Activated CD4-positive, alpha-beta T cell treated with anti-CD3 and anti-CD28 coated beads, Interleukin-2, amount 10 ng/mL, durations not matched to agents 7 days and 5 days (primary cell): ENCODE measurements around the gene BPIFB4. TPM values are rescaled to one million over a fixed set of nuclear protein-coding genes. Genes with fewer than 3 reads are reported as not detected.

ENCODE experiments used
- CTCF ChIA-PET: fragments of 350-600 bp; sonication (Branson Sonifier 250); formaldehyde crosslinking; loops from one replicate; lab custom pipeline; 2021; ENCODE audit warnings: antibody characterized with exemption; lab: Charles Lee
- POLR2A ChIA-PET: fragments of 350-600 bp; sonication (Branson Sonifier 250); formaldehyde crosslinking; loops from one replicate; lab custom pipeline; 2021; ENCODE audit warnings: antibody characterized with exemption; lab: Charles Lee
- DNase-seq: peaks from one replicate; pipeline ENCODE4 v3.0.0-alpha.2; 2020
- H3K27ac Mint-ChIP-seq: one replicate; pipeline ENCODE4 v1.8.0; 2021; ENCODE audit warnings: mild to moderate bottlenecking, moderate library complexity, mixed read lengths
- H3K27me3 Mint-ChIP-seq: one replicate; pipeline ENCODE4 v1.8.0; 2021; ENCODE audit warnings: mixed read lengths
- H3K36me3 Mint-ChIP-seq: one replicate; pipeline ENCODE4 v1.8.0; 2021; ENCODE audit warnings: low read depth, mixed read lengths
- H3K4me1 Mint-ChIP-seq: one replicate; pipeline ENCODE4 v1.8.0; 2021; ENCODE audit warnings: mixed read lengths
- H3K4me3 Mint-ChIP-seq: one replicate; pipeline ENCODE4 v1.8.0; 2021; ENCODE audit warnings: mild to moderate bottlenecking, moderate library complexity, mixed read lengths
- H3K9me3 Mint-ChIP-seq: one replicate; pipeline ENCODE4 v1.8.0; 2021; ENCODE audit warnings: mixed read lengths
- total RNA-seq, 2 experiments: library from RNA; stranded (reverse); gene quantifications; one replicate each; pipeline ENCODE4 v1.2.3, GENCODE V29; 2021

Gene BPIFB4
- not detected for total RNA-seq

DNA sequence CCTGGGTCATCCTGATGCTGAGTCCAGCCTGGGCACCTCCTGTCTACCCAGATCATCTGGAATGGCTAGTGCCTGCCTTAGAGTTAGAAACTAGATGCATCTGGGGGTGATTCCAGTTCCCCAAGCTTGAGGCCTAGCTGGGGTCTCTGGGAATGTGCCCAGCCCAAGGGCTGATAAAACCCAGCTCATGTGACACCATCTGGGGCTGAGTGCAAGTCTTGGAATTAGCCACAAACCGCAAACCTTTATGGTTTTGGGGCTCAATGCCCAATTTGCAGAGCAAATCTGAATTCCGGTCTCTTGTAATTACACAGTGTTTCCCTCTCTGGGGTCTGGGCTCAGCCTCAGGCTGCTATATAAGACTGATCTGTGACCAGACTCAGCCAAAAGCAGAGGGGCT is at the start of gene BPIFB4:
Gene BPIFB4 (plus strand): TSS at position 385 of the 400 bp plus-strand sequence. CDS start 1,884 bp downstream, outside the sequence.
- Mint-ChIP-seq H3K4me3 (no peak within 1 kb of the TSS), H3K27ac (no peak within 1 kb of the TSS), H3K4me1 (no peaks in the 10 kb centered on the region), H3K9me3 (no peaks in the 10 kb centered on the region), H3K36me3 (no peaks in the 10 kb centered on the region), H3K27me3 (no peaks in the 10 kb centered on the region)
- DNase-seq = no peak
- CTCF ChIA-PET = interaction anchor here (0.9 kb wide), 1 partner anchor 177 kb away, joined by 3 read pairs; no protein-coding TSS in a partner anchor
- POLR2A ChIA-PET = no interaction called here

- H3K27ac Mint-ChIP-seq = no peak overlapping the region
- CTCF ChIA-PET = no interaction called here
- no peak for DNase-seq
These were observed 49.4 kb upstream of the BPIFB4 start for GRCh38 chr20:33030076-33030475.

DNA sequence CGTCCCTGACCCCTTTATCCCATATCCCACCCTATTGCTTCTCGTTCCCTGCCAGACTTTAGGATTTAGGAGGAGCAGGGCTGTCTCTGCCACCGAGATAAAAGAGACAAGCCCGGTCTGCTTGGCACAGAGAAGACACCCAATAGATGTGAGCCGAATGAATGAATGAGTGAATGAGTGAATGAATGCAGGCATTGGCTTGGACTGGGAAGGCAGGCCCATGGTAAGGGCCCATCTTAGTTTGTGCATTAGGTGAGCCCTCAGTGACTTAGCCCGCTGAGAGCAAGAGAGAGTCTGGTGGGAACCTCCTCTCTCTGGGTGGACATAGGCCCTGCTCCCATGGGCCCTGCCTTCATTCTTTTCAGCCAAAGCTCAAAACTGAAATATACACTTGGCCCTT is 48.9 kb upstream of the BPIFB4 start:
- POLR2A ChIA-PET = no interaction called here
- H3K36me3 Mint-ChIP-seq = no peaks in the 10 kb centered on the region
- H3K27ac Mint-ChIP-seq = no peak overlapping the region
- H3K9me3 Mint-ChIP-seq = no peaks in the 10 kb centered on the region
- H3K27me3 Mint-ChIP-seq = no peaks in the 10 kb centered on the region
- CTCF ChIA-PET = no interaction called here
- DNase-seq = no peak
- no peak overlapping the region for H3K4me3 Mint-ChIP-seq
- H3K4me1 Mint-ChIP-seq = no peaks in the 10 kb centered on the region

More at GRCh38 chr20:33030076-33030475, 49.4 kb upstream of the BPIFB4 start:
- Mint-ChIP-seq H3K9me3 (no peaks in the 10 kb centered on the region), H3K4me1 (no peaks in the 10 kb centered on the region), H3K4me3 (no peak overlapping the region), H3K36me3 (no peaks in the 10 kb centered on the region), H3K27me3 (no peaks in the 10 kb centered on the region)
- POLR2A ChIA-PET = no interaction called here

GRCh38 chr20:33031531-33031930 is 47.9 kb upstream of the BPIFB4 start, which contains the start of gene BPIFB6:
Gene BPIFB6, plus strand, starts transcription at chr20:33031648. Its CDS starts 0 bp downstream, at chr20:33031648.
- CTCF ChIA-PET = no interaction called here
- no peaks in the 10 kb centered on the region for H3K36me3 Mint-ChIP-seq

DNA sequence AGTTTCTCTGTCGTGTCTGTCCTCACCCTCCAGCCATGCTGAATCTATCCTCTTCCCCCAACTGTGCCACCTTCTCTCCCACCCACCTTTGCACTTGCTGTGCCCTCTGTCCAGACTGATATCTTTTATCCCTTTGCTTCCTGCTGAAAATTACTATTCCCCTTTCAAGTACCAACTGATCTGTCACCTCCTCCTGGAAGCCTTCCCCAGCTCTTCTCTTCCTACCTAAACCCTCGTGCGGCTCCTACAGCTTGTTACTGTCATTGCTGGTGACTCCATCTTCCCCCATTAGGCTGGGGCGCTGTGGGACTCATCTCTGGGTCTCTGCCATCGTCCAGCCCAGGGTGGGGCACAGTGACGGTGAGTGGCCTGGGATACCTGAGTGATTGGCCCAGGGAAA is 46.9 kb upstream of the BPIFB4 start:
- Mint-ChIP-seq H3K4me1 (no peaks in the 10 kb centered on the region), H3K4me3 (no peak overlapping the region), H3K27ac (no peak overlapping the region), H3K9me3 (no peaks in the 10 kb centered on the region), H3K27me3 (no peaks in the 10 kb centered on the region), H3K36me3 (no peaks in the 10 kb centered on the region)
- ChIA-PET POLR2A (no interaction called here), CTCF (interaction anchor here (1.4 kb wide), 1 partner anchor 9 kb away, joined by 4 read pairs; no protein-coding TSS in a partner anchor)
- no peak for DNase-seq

More at GRCh38 chr20:33031531-33031930, 47.9 kb upstream of the BPIFB4 start, which contains the start of gene BPIFB6:
- H3K4me3 Mint-ChIP-seq = no peak within 1 kb of the TSS
- no peaks in the 10 kb centered on the region for H3K27me3 Mint-ChIP-seq
- POLR2A ChIA-PET = no interaction called here
- no peaks in the 10 kb centered on the region for H3K9me3 Mint-ChIP-seq
- H3K4me1 Mint-ChIP-seq = no peaks in the 10 kb centered on the region
- H3K27ac Mint-ChIP-seq = no peak within 1 kb of the TSS
- DNase-seq = no peak

GRCh38 chr20:33033381-33033780 is 46.1 kb upstream of the BPIFB4 start:
- CTCF ChIA-PET = interaction anchor here (1.4 kb wide), 1 partner anchor 10 kb away, joined by 4 read pairs; no protein-coding TSS in a partner anchor
- POLR2A ChIA-PET = no interaction called here

GRCh38 chr20:33034115-33034514 is 45.3 kb upstream of the BPIFB4 start:
- Mint-ChIP-seq H3K4me1 (no peaks in the 10 kb centered on the region), H3K4me3 (no peak overlapping the region), H3K36me3 (no peaks in the 10 kb centered on the region), H3K27ac (no peak overlapping the region), H3K27me3 (no peaks in the 10 kb centered on the region), H3K9me3 (no peaks in the 10 kb centered on the region)
- ChIA-PET POLR2A (no interaction called here), CTCF (no interaction called here)
- no peak for DNase-seq

More at GRCh38 chr20:33033381-33033780, 46.1 kb upstream of the BPIFB4 start:
- H3K4me1 Mint-ChIP-seq = no peaks in the 10 kb centered on the region
- no peak overlapping the region for H3K4me3 Mint-ChIP-seq
- no peaks in the 10 kb centered on the region for H3K9me3 Mint-ChIP-seq
- no peak overlapping the region for H3K27ac Mint-ChIP-seq
- DNase-seq = no peak
- no peaks in the 10 kb centered on the region for H3K36me3 Mint-ChIP-seq
- H3K27me3 Mint-ChIP-seq = no peaks in the 10 kb centered on the region

- ChIA-PET POLR2A (no interaction called here), CTCF (no interaction called here)
- Mint-ChIP-seq H3K4me3 (no peak overlapping the region), H3K27me3 (no peaks in the 10 kb centered on the region), H3K36me3 (no peaks in the 10 kb centered on the region), H3K4me1 (no peaks in the 10 kb centered on the region), H3K9me3 (no peaks in the 10 kb centered on the region), H3K27ac (no peak overlapping the region)
- no peak for DNase-seq
These were observed 44.4 kb upstream of the BPIFB4 start for GRCh38 chr20:33034901-33035492.

DNA sequence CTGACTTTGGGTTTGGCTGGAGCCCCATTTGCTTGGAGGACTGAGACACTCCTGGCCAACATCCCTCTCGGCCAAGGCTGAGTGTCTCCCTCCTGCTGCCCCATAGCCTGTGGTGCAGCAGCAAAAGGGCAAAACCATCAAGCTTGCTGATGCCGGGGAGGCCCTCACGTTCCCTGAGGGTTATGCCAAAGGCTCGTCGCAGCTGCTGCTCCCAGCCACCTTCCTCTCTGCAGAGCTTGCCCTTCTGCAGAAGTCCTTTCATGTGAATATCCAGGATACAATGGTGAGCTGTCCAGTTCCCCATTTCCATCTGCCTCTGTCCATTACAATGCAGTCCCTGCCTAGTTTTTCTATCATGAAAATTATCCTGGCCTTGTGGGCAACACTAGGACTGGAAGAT is 42.0 kb upstream of the BPIFB4 start:
- Mint-ChIP-seq H3K27me3 (no peaks in the 10 kb centered on the region), H3K4me3 (no peak overlapping the region), H3K4me1 (no peaks in the 10 kb centered on the region), H3K36me3 (no peaks in the 10 kb centered on the region), H3K9me3 (no peaks in the 10 kb centered on the region), H3K27ac (no peak overlapping the region)
- no peak for DNase-seq
- ChIA-PET CTCF (interaction anchor here (0.7 kb wide), 1 partner anchor 36 kb away, joined by 3 read pairs; no protein-coding TSS in a partner anchor), POLR2A (no interaction called here)

GRCh38 chr20:33038243-33038642 is 41.2 kb upstream of the BPIFB4 start:
- no peaks in the 10 kb centered on the region for H3K9me3 Mint-ChIP-seq
- no peak overlapping the region for H3K4me3 Mint-ChIP-seq
- POLR2A ChIA-PET = no interaction called here
- no peaks in the 10 kb centered on the region for H3K4me1 Mint-ChIP-seq
- no peak overlapping the region for H3K27ac Mint-ChIP-seq
- H3K36me3 Mint-ChIP-seq = no peaks in the 10 kb centered on the region
- CTCF ChIA-PET = no interaction called here
- no peaks in the 10 kb centered on the region for H3K27me3 Mint-ChIP-seq
- DNase-seq = no peak

DNA sequence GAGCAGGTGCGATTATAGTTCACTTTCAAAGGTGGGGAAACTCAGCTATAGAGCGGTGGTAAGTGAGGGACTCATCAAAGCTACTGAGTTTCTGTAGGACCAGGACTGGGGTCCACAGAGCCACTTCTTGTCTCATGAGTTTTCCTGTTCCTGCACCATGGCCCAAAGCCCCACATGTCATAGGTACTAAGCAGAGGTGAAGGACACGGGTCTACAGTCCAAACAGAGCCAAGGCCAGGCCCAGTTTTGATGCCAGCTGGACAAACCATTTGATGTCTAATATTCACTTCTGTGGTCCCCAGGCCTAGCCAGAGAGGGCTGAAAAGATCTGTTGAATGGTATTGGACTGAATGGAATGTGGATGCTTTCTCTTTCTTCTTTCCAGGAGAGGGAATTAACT is 37.0 kb upstream of the BPIFB4 start:
- ChIA-PET POLR2A (no interaction called here), CTCF (no interaction called here)
- Mint-ChIP-seq H3K36me3 (no peaks in the 10 kb centered on the region), H3K4me1 (no peaks in the 10 kb centered on the region), H3K4me3 (no peak overlapping the region), H3K9me3 (peaks cover 16% of the 10 kb centered on the region), H3K27ac (no peak overlapping the region), H3K27me3 (no peaks in the 10 kb centered on the region)
- DNase-seq = no peak

DNA sequence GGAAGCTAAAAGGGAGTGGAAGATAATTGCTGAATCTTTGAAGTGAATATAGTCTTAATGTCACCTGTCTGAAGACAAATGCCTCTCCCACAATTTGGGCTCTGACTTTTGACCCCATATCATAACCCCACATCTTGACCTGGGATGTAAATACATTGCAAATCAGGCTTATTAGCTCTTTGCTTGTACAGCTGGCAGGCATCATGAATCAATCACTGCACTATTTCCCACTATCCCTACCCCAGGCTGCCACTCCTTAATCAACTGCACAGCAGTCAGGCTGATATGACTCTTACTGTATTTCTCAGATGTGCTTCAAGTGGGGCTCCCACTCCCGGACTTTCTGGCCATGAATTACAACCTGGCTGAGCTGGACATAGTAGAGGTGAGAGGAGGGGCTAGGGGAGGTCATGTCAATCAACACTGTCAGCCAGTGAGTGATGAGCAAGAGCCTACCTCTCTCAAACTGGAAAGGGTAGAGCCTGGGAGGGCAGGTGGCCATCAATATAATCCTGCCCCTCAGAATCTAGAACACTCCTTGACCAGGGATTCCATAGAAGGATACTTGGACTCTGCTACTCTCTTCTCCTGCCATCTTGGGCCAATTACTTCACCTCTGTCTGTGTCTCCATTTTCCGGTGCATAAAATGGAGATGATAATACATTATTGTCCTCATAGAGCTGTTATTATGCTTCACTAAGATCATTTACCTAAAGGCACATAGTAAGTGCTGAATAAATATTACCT is 36.3 kb upstream of the BPIFB4 start:
- Mint-ChIP-seq H3K4me1 (no peaks in the 10 kb centered on the region), H3K27me3 (no peaks in the 10 kb centered on the region), H3K36me3 (no peaks in the 10 kb centered on the region), H3K4me3 (no peak overlapping the region), H3K9me3 (peaks cover 16% of the 10 kb centered on the region), H3K27ac (no peak overlapping the region)
- DNase-seq = no peak
- ChIA-PET CTCF (no interaction called here), POLR2A (no interaction called here)

- Mint-ChIP-seq H3K9me3 (peaks cover 16% of the 10 kb centered on the region), H3K36me3 (no peaks in the 10 kb centered on the region), H3K27ac (no peak overlapping the region), H3K4me3 (no peak overlapping the region), H3K27me3 (no peaks in the 10 kb centered on the region), H3K4me1 (no peaks in the 10 kb centered on the region)
- ChIA-PET POLR2A (no interaction called here), CTCF (no interaction called here)
- DNase-seq = no peak
These were observed 35.7 kb upstream of the BPIFB4 start for GRCh38 chr20:33043731-33044181.
